ENCODE measurements around the gene KLHL40.

- TF ChIP-seq, protein P1, sequence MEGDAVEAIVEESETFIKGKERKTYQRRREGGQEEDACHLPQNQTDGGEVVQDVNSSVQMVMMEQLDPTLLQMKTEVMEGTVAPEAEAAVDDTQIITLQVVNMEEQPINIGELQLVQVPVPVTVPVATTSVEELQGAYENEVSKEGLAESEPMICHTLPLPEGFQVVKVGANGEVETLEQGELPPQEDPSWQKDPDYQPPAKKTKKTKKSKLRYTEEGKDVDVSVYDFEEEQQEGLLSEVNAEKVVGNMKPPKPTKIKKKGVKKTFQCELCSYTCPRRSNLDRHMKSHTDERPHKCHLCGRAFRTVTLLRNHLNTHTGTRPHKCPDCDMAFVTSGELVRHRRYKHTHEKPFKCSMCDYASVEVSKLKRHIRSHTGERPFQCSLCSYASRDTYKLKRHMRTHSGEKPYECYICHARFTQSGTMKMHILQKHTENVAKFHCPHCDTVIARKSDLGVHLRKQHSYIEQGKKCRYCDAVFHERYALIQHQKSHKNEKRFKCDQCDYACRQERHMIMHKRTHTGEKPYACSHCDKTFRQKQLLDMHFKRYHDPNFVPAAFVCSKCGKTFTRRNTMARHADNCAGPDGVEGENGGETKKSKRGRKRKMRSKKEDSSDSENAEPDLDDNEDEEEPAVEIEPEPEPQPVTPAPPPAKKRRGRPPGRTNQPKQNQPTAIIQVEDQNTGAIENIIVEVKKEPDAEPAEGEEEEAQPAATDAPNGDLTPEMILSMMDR (IDR thresholded peaks at IDR 0.05), result no peak
- TF ChIP-seq EP300 (IDR thresholded peaks at IDR 0.05), result no peak
- TF ChIP-seq POLR2AphosphoS5 (IDR thresholded peaks at IDR 0.05), result no peak
Observed at GRCh38 chr3:42711491-42712343, 26.4 kb downstream of the KLHL40 start.

Measured in suprapubic skin (tissue), 4 donors.